Psoas muscle (tissue), 8 donors: ENCODE measurements around the gene MYB. TPM values are rescaled to one million over a fixed set of nuclear protein-coding genes. Genes with fewer than 3 reads are reported as not detected.

ENCODE experiments used
- ATAC-seq, 4 donors: fragments of 200-7000 bp; cut with Tn5 transposase; one replicate each; pipeline ENCODE4 v1.9.1; 2020; ENCODE audit warnings: moderate library complexity in 3 of 4, mild to moderate bottlenecking in 2 of 4
- DNase-seq, 2 donors: peaks; one replicate each; pipeline ENCODE4 v3.0.0-alpha.2; 2020
- H3K27ac ChIP-seq: fragments of 200-600 bp; one replicate; pipeline ENCODE4 v1.8.0; 2022
- H3K27me3 ChIP-seq, 3 donors: fragments of 200-600 bp in 1 of 3; one replicate each; pipeline versions ENCODE4 v1.6.1 to v1.8.0; 2013 to 2022; ENCODE audit warnings: low read length in 2 of 3, mild to moderate bottlenecking in 2 of 3, moderate library complexity in 1 of 3; ENCODE audit not compliant: insufficient read depth in 3 of 3
- H3K36me3 ChIP-seq, 2 donors: fragments of 200-600 bp in 1 of 2; one replicate each; pipeline versions ENCODE4 v1.6.1 to v1.8.0; 2013 to 2022; ENCODE audit warnings: low read depth in 1 of 2, mild to moderate bottlenecking in 1 of 2, moderate library complexity in 1 of 2; ENCODE audit not compliant: insufficient read depth in 1 of 2
- H3K4me1 ChIP-seq: fragments of 200-600 bp; one replicate; pipeline ENCODE4 v1.8.0; 2022
- H3K4me3 ChIP-seq: fragments of 200-600 bp; one replicate; pipeline ENCODE4 v1.8.0; 2022; ENCODE audit warnings: mild to moderate bottlenecking
- H3K9me3 ChIP-seq: fragments of 200-600 bp; one replicate; pipeline ENCODE4 v1.8.0; 2022
- CTCF ChIP-seq: fragments of 200-600 bp; IDR thresholded peaks from one replicate; pipeline ENCODE4 v1.8.0; 2022; ENCODE audit warnings: antibody characterized with exemption
- WGBS, 3 donors: extraction: QIAGEN DNeasy Blood & Tissue Kit; methylation state at CpG; one replicate each; pipeline versions ENCODE4 v1.1.6 to v1.1.7; 2013; 5-methylcytosine and 5-hydroxymethylcytosine counted together
- intact Hi-C, 2 donors: fragments of 100-400 bp; cut with DNase I; formaldehyde crosslinking; loops; one replicate each; pipeline versions ENCODE4 v1.11.0 to v1.14.2; 2022
- polyA plus RNA-seq, 3 donors: library from polyadenylated mRNA; stranded (reverse); fragments of 200-250 nt; gene quantifications; one replicate each; pipeline ENCODE4 v1.2.3, GENCODE V29; 2013
- total RNA-seq, 4 donors: library from RNA; stranded (reverse); fragmentation: NEBNext Ultra II Directional in 2 of 4; extraction: Animal tissue kit (Norgen Biotek cat#: 25700) in 2 of 4; gene quantifications; one replicate each; pipeline versions ENCODE4 v1.2.1 to v1.2.4, GENCODE V29; 2021 to 2023
- donor health status: healthy with polysubstance abuse.
- donor health status: DM: no; HTN: no; CAD: no; lungs with moderate emphysema.
- donor health status: Bipolar disorder and iron deficiency.
- donor health status: healthy.
- donor health status: DM: yes; HTN: yes; CAD: no.
- donor health status: DM: no; HTN: no; CAD: no.
- donor health status: DM: no; HTN: no; CAD: no.
- donor health status: DM: yes; HTN: yes; CAD: no.

MYB gene
- total and polyA plus RNA-seq, 7 donors, result 0.04 to 0.28 (median 0.05) TPM; not detected in 3

- no peak overlapping the region for H3K4me3 ChIP-seq
- peaks cover 12% of the 10 kb centered on the region for H3K4me1 ChIP-seq
- intact Hi-C loops, result no loop called here
- no peaks in the 10 kb centered on the region for H3K9me3 ChIP-seq
- DNase-seq (no peak), ATAC-seq (no peak)
- no peak overlapping the region for H3K27ac ChIP-seq
- TF ChIP-seq CTCF, result no peak
- peaks cover 0 to 2% of the 10 kb centered on the region in 2 donors for H3K36me3 ChIP-seq
- H3K27me3 ChIP-seq, result no peaks in the 10 kb centered on the region
- 90% methylated on average over 10 of the region's 10 CpGs for WGBS, 3 donors
These were observed 10.6 kb downstream of the MYB start for GRCh38 chr6:135191508-135192255.

GRCh38 chr6:135192256-135193174 lies 11.4 kb downstream of the MYB start:
- intact Hi-C loops, result no loop called here
- DNase-seq (no peak), ATAC-seq (no peak)
- Histone ChIP-seq H3K9me3 (no peaks in the 10 kb centered on the region), H3K27ac (no peak overlapping the region), H3K4me3 (no peak overlapping the region), H3K4me1 (peaks cover 12% of the 10 kb centered on the region), H3K36me3 (peaks cover 0 to 2% of the 10 kb centered on the region in 2 donors), H3K27me3 (no peaks in the 10 kb centered on the region)
- no peak for TF ChIP-seq CTCF
- 89 to 92% (median 90%) methylated on average over 13 of the region's 13 CpGs for WGBS, 3 donors

GRCh38 chr6:135193221-135193620 lies 12.1 kb downstream of the MYB start:
- intact Hi-C loops, result no loop called here
- 78 to 93% (median 91%) methylated on average over 1 of the region's 1 CpG for WGBS, 3 donors
- DNase-seq, result no peak

GRCh38 chr6:135195041-135195440 lies 13.9 kb downstream of the MYB start:
- H3K4me3 ChIP-seq, result no peak overlapping the region
- H3K27ac ChIP-seq, result no peak overlapping the region
- no peaks in the 10 kb centered on the region for H3K27me3 ChIP-seq
- H3K36me3 ChIP-seq, result no peaks in the 10 kb centered on the region
- DNase-seq, result no peak
- no peaks in the 10 kb centered on the region for H3K4me1 ChIP-seq
- H3K9me3 ChIP-seq, result no peaks in the 10 kb centered on the region
- no peak for TF ChIP-seq CTCF
- no peak for ATAC-seq
- 77 to 89% (median 83%) methylated on average over 2 of the region's 2 CpGs for WGBS, 3 donors
- intact Hi-C loops, result no loop called here

More at GRCh38 chr6:135193221-135193620, 12.1 kb downstream of the MYB start:
- Histone ChIP-seq H3K36me3 (peaks cover 0 to 2% of the 10 kb centered on the region in 2 donors), H3K27me3 (no peaks in the 10 kb centered on the region), H3K4me1 (peaks cover 12% of the 10 kb centered on the region), H3K27ac (no peak overlapping the region), H3K4me3 (no peak overlapping the region), H3K9me3 (no peaks in the 10 kb centered on the region)
- TF ChIP-seq CTCF, result no peak
- ATAC-seq, result no peak
